Heart right ventricle (tissue), 16 donors: ENCODE data around the gene CLCN7. TPM values are rescaled to one million over a fixed set of nuclear protein-coding genes. Genes with fewer than 3 reads are reported as not detected.

Experiments used
- ATAC-seq, 8 donors: fragments of 200-7000 bp; cut with Tn5 transposase; one replicate each; pipeline ENCODE4 v1.9.1; 2020; ENCODE audit warnings: mild to moderate bottlenecking in 8 of 8, moderate library complexity in 8 of 8, moderate number of reproducible peaks in 1 of 8
- DNase-seq, 2 donors: peaks; one replicate each; pipeline ENCODE4 v3.0.0-alpha.2; 2020
- H3K27ac ChIP-seq, 10 donors: fragments of 200-600 bp; sonication (generic) in 2 of 10; one replicate each; pipeline versions ENCODE4 v1.5.0 to v1.8.0; 2020 to 2022; ENCODE audit warnings: mild to moderate bottlenecking in 3 of 10
- H3K27me3 ChIP-seq, 7 donors: fragments of 200-600 bp; one replicate each; pipeline ENCODE4 v1.8.0; 2021 to 2022; ENCODE audit warnings: mild to moderate bottlenecking in 2 of 7
- H3K36me3 ChIP-seq, 9 donors: fragments of 200-600 bp; sonication (generic) in 1 of 9; one replicate each; pipeline versions ENCODE4 v1.5.0 to v1.8.0; 2020 to 2022; ENCODE audit warnings: mild to moderate bottlenecking in 2 of 9
- H3K4me1 ChIP-seq, 9 donors: fragments of 200-600 bp; sonication (generic) in 1 of 9; one replicate each; pipeline versions ENCODE4 v1.5.0 to v1.8.0; 2020 to 2022; ENCODE audit warnings: mild to moderate bottlenecking in 4 of 9
- H3K4me3 ChIP-seq, 10 donors: fragments of 200-600 bp; sonication (generic) in 2 of 10; one replicate each; pipeline versions ENCODE4 v1.5.0 to v1.8.0; 2020 to 2022; ENCODE audit warnings: mild to moderate bottlenecking in 7 of 10, moderate library complexity in 2 of 10
- H3K9me3 ChIP-seq, 11 donors: fragments of 200-600 bp in 10 of 11; sonication (generic) in 2 of 11; one replicate each; pipeline versions ENCODE4 v1.5.0 to v1.8.0; 2013 to 2022; ENCODE audit warnings: mild to moderate bottlenecking in 2 of 11, control low read depth in 1 of 11, moderate library complexity in 1 of 11
- CTCF ChIP-seq, 9 donors: fragments of 200-600 bp; sonication (generic) in 2 of 9; IDR thresholded peaks; one replicate each; pipeline versions ENCODE4 v1.5.0 to v1.8.0; 2021 to 2022; ENCODE audit warnings: antibody characterized with exemption in 9 of 9, mild to moderate bottlenecking in 5 of 9, moderate library complexity in 1 of 9
- WGBS, 2 donors: extraction: QIAGEN DNeasy Blood & Tissue Kit; methylation state at CpG; one replicate each; pipeline ENCODE4 v1.1.7; 2013; ENCODE audit warnings: inconsistent platforms in 1 of 2; 5-methylcytosine and 5-hydroxymethylcytosine counted together
- intact Hi-C, 10 donors: fragments of 100-400 bp; cut with DNase I; formaldehyde crosslinking; loops; one replicate each; pipeline versions ENCODE4 v1.11.1 to v1.14.2; 2022
- polyA plus RNA-seq, 2 donors: library from polyadenylated mRNA; stranded (reverse); fragments of 200-250 nt; gene quantifications; one replicate each; pipeline ENCODE4 v1.2.3, GENCODE V29; 2013
- total RNA-seq, 10 donors: library from RNA; stranded (reverse); fragmentation: NEBNext Ultra II Directional in 3 of 10; extraction: Animal tissue kit (Norgen Biotek cat#: 25700) in 3 of 10; gene quantifications; one replicate each; pipeline versions ENCODE4 v1.2.1 to v1.2.4, GENCODE V29; 2021 to 2023
- donor health status: Arrhythmogenic right ventricular cardiomyopathy.
- donor health status: ischemic (EF 13 %, LVEDD 7.1; RV severe dilation, severe dysfunction).
- donor health status: healthy with polysubstance abuse.
- donor health status: DM: no; HTN: yes; CAD: no.
- donor health status: DM: no; HTN: no; CAD: no.
- donor health status: ischemic (EF 25% LVEDD 6.9; RV normal size, moderate dysfunction).
- donor health status: ischemic (EF 25% LVEDD 5.7; RV mildly dilated, moderate dysfunction).
- donor health status: healthy.
- donor health status: DM: yes; HTN: yes; CAD: no.
- donor health status: Ischemic cardiomyopathy.
- donor health status: ischemic (EF 35%, LVEDD 5.7; RV mildly dilated, moderate dysfunction).
- donor health status: nonischemic (EF 11% LVEDD 7.7; RV severe dilation, severe dysfunction).
- donor health status: DM: yes; HTN: yes; CAD: no.
- donor health status: PGD.
- donor health status: ischemic (EF 29% LVEDD 5.4; RV normal size, mild dysfunction).
- donor health status: nonischemic (EF 23%, LVEDD 6.1; RV moderate dilation, normal function).

CLCN7 gene
- total and polyA plus RNA-seq, 12 donors: 29.5 to 60.6 (median 35.1) TPM

- ATAC-seq (no peak), DNase-seq (no peak)
- Histone ChIP-seq H3K4me3 (no peak overlapping the region), H3K9me3 (no peaks in the 10 kb centered on the region), H3K4me1 (peaks cover 14 to 20% (median 18%) of the 10 kb centered on the region in 9 donors), H3K27me3 (no peaks in the 10 kb centered on the region), H3K36me3 (peaks cover 8 to 87% (median 31%) of the 10 kb centered on the region in 9 donors), H3K27ac (no peak overlapping the region)
- TF ChIP-seq CTCF (IDR thresholded peaks at IDR 0.05): no peak
- intact Hi-C loops: no loop called here
- WGBS, 2 donors: 95% methylated on average over 37 of the region's 37 CpGs
These were observed 30.4 kb upstream of the CLCN7 start for GRCh38 chr16:1505073-1505844.

- no peak for ATAC-seq
- H3K4me3 ChIP-seq: no peak overlapping the region
- intact Hi-C loops: no loop called here
- no peaks in the 10 kb centered on the region for H3K9me3 ChIP-seq
- WGBS, 2 donors: 96 to 97% methylated on average over 37 of the region's 37 CpGs
- H3K36me3 ChIP-seq: peaks cover 8 to 90% (median 38%) of the 10 kb centered on the region in 9 donors
- no peak for TF ChIP-seq CTCF (IDR thresholded peaks at IDR 0.05)
- no peak for DNase-seq
- H3K27me3 ChIP-seq: no peaks in the 10 kb centered on the region
- H3K4me1 ChIP-seq: peaks cover 0 to 1% (median 0%) of the 10 kb centered on the region in 9 donors
- no peak overlapping the region for H3K27ac ChIP-seq
These were observed 28.5 kb upstream of the CLCN7 start for GRCh38 chr16:1503110-1503955.

GRCh38 chr16:1502092-1503004 is 27.5 kb upstream of the CLCN7 start:
- H3K36me3 ChIP-seq: peaks cover 8 to 94% (median 38%) of the 10 kb centered on the region in 9 donors
- TF ChIP-seq CTCF (IDR thresholded peaks at IDR 0.05): no peak
- intact Hi-C loops: no loop called here
- H3K27ac ChIP-seq: no peak overlapping the region
- H3K4me3 ChIP-seq: no peak overlapping the region
- H3K9me3 ChIP-seq: no peaks in the 10 kb centered on the region
- DNase-seq: no peak
- no peaks in the 10 kb centered on the region for H3K27me3 ChIP-seq
- H3K4me1 ChIP-seq: no peaks in the 10 kb centered on the region
- WGBS, 2 donors: 95 to 96% methylated on average over 42 of the region's 42 CpGs
- no peak for ATAC-seq

- DNase-seq: no peak
- intact Hi-C loops: no loop called here
These were observed 26.8 kb upstream of the CLCN7 start for GRCh38 chr16:1501630-1502029.

More at GRCh38 chr16:1501630-1502029, 26.8 kb upstream of the CLCN7 start:
- H3K27me3 ChIP-seq: no peaks in the 10 kb centered on the region
- no peak for TF ChIP-seq CTCF (IDR thresholded peaks at IDR 0.05)
- no peaks in the 10 kb centered on the region for H3K4me1 ChIP-seq
- H3K4me3 ChIP-seq: no peak overlapping the region
- H3K36me3 ChIP-seq: peaks cover 8 to 94% (median 44%) of the 10 kb centered on the region in 9 donors
- ATAC-seq: no peak
- WGBS, 2 donors: 94% methylated on average over 23 of the region's 23 CpGs
- no peak overlapping the region for H3K27ac ChIP-seq
- H3K9me3 ChIP-seq: no peaks in the 10 kb centered on the region
